Bronchial epithelial cell (primary cell): ENCODE measurements around the gene ADARB2. TPM values are rescaled to one million over a fixed set of nuclear protein-coding genes. Genes with fewer than 3 reads are reported as not detected.

ENCODE experiments used
- DNase-seq: peaks from one replicate; pipeline ENCODE4 v3.0.0-alpha.2; 2010; ENCODE audit warnings: low read depth
- FAIRE-seq: peaks from 2 replicates; lab custom pipeline; 2011; peaks lifted over from hg19 to GRCh38; lab: Jason Lieb, UNC
- H3K27me3 ChIP-seq: 2 replicates; pipeline ENCODE4 v1.5.1; 2011; ENCODE audit warnings: low read length; ENCODE audit not compliant: control insufficient read depth, insufficient read depth
- H3K36me3 ChIP-seq: 2 replicates; pipeline ENCODE4 v1.5.1; 2011; ENCODE audit warnings: low read length; ENCODE audit not compliant: control insufficient read depth, insufficient read depth
- H3K4me3 ChIP-seq: 2 replicates; pipeline ENCODE4 v1.5.1; 2011; ENCODE audit warnings: mild to moderate bottlenecking, low read depth, low read length, control low read depth
- CTCF ChIP-seq: IDR thresholded peaks from 2 replicates; pipeline ENCODE4 v1.5.1; 2011; ENCODE audit warnings: mild to moderate bottlenecking, moderate library complexity, low read length, control low read depth, inconsistent platforms; ENCODE audit not compliant: insufficient read depth, severe bottlenecking
- total RNA-seq: library from RNA; depleted of rRNA; stranded (reverse); fragments of >200 nt; gene quantifications from 2 replicates; pipeline ENCODE4 v1.2.1, GENCODE V29; 2014

Gene ADARB2
- total RNA-seq, 1 donor from 2014 or later, result not detected

- no peak for TF ChIP-seq CTCF
- DNase-seq (no peak), FAIRE-seq (no peak)
- Histone ChIP-seq H3K36me3 (no peaks in the 10 kb centered on the region), H3K4me3 (no peak overlapping the region), H3K27me3 (no peaks in the 10 kb centered on the region)
These were observed 98.4 kb downstream of the ADARB2 start for GRCh38 chr10:1638889-1639419.

- no peaks in the 10 kb centered on the region for H3K36me3 ChIP-seq
- FAIRE-seq (no peak), DNase-seq (no peak)
- no peaks in the 10 kb centered on the region for H3K27me3 ChIP-seq
- TF ChIP-seq CTCF, result no peak
- H3K4me3 ChIP-seq, result no peak overlapping the region
These were observed 102.0 kb downstream of the ADARB2 start for GRCh38 chr10:1635340-1635739.

- FAIRE-seq, result no peak
These were observed 103.1 kb downstream of the ADARB2 start for GRCh38 chr10:1634239-1634638.

GRCh38 chr10:1633783-1634182, 103.5 kb downstream of the ADARB2 start:
- FAIRE-seq (no peak), DNase-seq (no peak)
- TF ChIP-seq CTCF, result no peak
- H3K27me3 ChIP-seq, result no peaks in the 10 kb centered on the region
- no peak overlapping the region for H3K4me3 ChIP-seq
- H3K36me3 ChIP-seq, result no peaks in the 10 kb centered on the region

More at GRCh38 chr10:1634239-1634638, 103.1 kb downstream of the ADARB2 start:
- Histone ChIP-seq H3K27me3 (no peaks in the 10 kb centered on the region), H3K36me3 (no peaks in the 10 kb centered on the region), H3K4me3 (no peak overlapping the region)
- TF ChIP-seq CTCF, result no peak
- DNase-seq, result no peak

GRCh38 chr10:1632596-1632995, 104.7 kb downstream of the ADARB2 start:
- no peak overlapping the region for H3K4me3 ChIP-seq
- H3K27me3 ChIP-seq, result no peaks in the 10 kb centered on the region
- no peak for TF ChIP-seq CTCF
- FAIRE-seq, result no peak
- H3K36me3 ChIP-seq, result no peaks in the 10 kb centered on the region
- DNase-seq, result no peak

- Histone ChIP-seq H3K36me3 (no peaks in the 10 kb centered on the region), H3K4me3 (no peak overlapping the region), H3K27me3 (no peaks in the 10 kb centered on the region)
- no peak for TF ChIP-seq CTCF
- DNase-seq (no peak), FAIRE-seq (no peak)
These were observed 105.2 kb downstream of the ADARB2 start for GRCh38 chr10:1632141-1632540.
